ENCODE measurements around the gene TPGS2. TPM values are rescaled to one million over a fixed set of nuclear protein-coding genes. Genes with fewer than 3 reads are reported as not detected.
"Not testable (repeated sequence)": the region's sequence is repeated elsewhere in the genome, so short reads cannot be mapped to it uniquely, and the experiment has no call there.

TPGS2 gene
- 10 to 100 TPM; 43.2 to 50.6 TPM for total RNA-seq
- long read RNA-seq, full-length matches to known transcripts, result 75 of 82 reads
- long read RNA-seq, partial matches to known transcripts, result 1 of 82 reads
- long read RNA-seq, other reads (novel, unspliced or antisense), result 6 of 82 reads

DNA sequence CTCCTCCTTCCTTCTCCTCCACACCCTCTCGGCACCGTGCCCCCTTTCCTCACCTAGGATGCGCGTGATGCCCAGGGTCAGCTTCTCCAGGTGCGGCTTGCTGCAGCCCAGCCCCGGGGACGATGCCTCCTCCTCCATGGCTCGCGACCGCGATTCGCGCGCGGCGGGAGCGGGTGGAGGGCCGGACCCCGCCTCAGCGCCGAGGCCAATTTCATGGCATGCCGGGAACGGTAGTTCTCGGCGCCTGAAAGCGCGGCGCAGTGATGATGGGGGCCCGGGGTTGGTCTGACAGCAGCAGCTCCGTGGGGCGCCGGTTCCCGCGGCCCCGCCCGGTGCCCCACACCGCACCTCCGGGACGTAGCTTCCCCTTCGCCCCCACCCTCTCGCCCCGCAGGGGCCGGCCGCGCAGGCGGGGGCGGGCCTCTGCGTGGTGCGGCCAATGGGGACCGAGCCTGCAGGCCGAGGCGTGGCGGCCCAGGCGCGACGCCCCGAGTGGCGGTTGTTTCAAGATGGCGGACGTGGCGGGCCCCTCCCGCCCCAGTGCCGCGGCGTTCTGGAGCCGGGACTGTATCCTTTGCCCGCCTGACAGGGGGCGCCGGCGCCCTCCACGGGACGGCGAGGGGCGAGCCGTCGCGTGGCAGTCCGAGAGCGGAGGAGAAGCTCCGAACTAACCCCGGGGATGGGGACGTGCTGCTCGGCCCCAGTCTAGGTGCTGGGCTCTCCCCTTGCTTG is at the start of gene TPGS2, which contains the start of gene KIAA1328:
Gene TPGS2, minus strand, starts transcription at position 373 of the 732 bp plus-strand sequence. Its CDS starts 235 bp downstream, at position 138.
Gene KIAA1328, plus strand, starts transcription at position 498 of the 732 bp plus-strand sequence. Its CDS starts 12 bp downstream, at position 510.
- intact Hi-C loops (cut with DNase I), result no loop called here
- DNase-seq, result peak; percentile 90
- ATAC-seq, result peak; percentile 97 to 99

- ATAC-seq; intact Hi-C loops (cut with DNase I); DNase-seq: not testable (repeated sequence)
Measured at GRCh38 chr18:36873826-36874225, 45.0 kb upstream of the TPGS2 start.

- ATAC-seq, result no peak
- no peak for DNase-seq
- intact Hi-C loops (cut with DNase I), result no loop called here
Measured at GRCh38 chr18:36872329-36872728, 43.5 kb upstream of the TPGS2 start.

DNA sequence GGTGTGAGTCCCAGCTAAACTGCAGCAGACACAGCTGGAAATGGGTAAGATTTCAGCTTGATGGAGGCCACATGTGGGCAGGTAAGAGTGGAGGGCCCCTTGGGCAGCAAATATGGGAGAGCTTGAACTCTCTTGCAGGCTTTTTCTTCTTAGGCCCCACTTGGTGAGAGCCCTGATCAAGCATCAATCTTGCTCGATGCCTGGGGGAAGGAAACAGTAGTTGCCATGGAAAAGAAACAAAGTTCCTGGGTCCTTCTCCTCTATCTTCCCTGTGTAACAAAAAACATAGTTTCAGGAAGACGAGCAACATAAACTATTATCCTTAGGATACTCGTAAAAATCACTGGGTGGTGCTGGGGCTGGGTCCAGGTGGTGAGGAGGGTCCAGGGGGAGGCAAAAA is 43.0 kb upstream of the TPGS2 start:
- ATAC-seq (no peak), DNase-seq (no peak)
- intact Hi-C loops (cut with DNase I), result no loop called here

DNA sequence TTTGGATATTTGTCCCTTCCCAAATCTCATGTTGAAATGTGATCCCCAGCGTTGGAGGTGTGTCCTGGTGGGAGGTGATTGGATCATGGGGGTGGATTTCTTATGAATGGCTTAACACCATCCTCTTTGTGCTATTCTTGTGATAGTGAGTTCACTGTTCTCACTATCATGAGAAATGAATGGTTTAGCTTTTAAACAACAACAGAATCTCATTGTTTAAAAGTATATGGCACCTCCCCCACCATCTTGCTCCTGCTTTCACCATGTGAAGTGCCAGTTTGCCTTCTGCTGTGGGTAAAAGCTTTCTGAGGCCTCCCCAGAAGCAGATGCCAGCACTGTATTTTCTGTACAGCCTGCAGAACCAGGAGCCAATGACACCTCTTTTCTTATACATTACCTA is 38.3 kb upstream of the TPGS2 start:
- no peak for ATAC-seq
- no peak for DNase-seq
- intact Hi-C loops (cut with DNase I), result no loop called here

DNA sequence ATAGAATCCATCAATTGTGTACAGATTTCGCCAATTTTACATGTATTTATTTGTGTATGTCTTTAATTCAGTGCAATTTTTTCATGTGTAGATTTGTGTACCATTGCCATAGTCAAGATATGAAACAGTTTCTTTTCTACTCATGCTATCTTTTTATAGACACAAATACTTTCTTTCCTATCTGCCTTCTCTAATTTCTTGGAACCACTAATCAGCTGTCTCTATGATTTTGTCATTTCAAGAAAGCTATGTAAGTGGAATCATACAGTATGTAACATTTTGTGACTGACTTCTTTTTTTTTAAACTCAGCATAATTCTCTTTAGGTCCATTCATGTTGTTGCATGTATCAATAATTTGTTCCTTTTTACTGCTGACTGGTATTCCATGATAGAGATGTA is 33.4 kb upstream of the TPGS2 start:
- DNase-seq, result no peak
- ATAC-seq, result no peak
- intact Hi-C loops (cut with DNase I), result no loop called here

DNA sequence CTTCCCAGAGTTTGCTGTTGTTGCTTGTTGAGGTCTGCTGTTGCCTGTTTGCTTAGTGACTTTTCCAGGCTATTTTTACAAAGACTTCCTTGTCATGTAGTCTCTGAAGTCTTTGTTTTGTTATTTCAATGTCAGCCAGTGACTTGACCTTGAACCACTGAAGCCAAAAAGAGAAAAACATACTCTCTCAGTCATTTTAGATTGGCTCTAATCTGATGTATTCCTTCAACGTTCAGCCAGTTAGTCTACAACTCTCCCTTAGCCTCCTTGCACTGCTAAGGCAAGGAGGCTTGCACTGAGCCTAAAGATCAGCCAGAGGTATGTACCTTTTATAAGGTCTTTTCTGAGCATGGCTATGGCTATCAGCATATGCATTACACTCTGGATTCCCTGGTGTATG is 28.0 kb upstream of the TPGS2 start:
- ATAC-seq (no peak), DNase-seq (no peak)

GRCh38 chr18:36851202-36851590 is 22.4 kb upstream of the TPGS2 start:
- DNase-seq (no peak), ATAC-seq (no peak)
- intact Hi-C loops (cut with DNase I), result no loop called here

More for the DNA sequence above, 28.0 kb upstream of the TPGS2 start:
- intact Hi-C loops (cut with DNase I), result no loop called here

DNA sequence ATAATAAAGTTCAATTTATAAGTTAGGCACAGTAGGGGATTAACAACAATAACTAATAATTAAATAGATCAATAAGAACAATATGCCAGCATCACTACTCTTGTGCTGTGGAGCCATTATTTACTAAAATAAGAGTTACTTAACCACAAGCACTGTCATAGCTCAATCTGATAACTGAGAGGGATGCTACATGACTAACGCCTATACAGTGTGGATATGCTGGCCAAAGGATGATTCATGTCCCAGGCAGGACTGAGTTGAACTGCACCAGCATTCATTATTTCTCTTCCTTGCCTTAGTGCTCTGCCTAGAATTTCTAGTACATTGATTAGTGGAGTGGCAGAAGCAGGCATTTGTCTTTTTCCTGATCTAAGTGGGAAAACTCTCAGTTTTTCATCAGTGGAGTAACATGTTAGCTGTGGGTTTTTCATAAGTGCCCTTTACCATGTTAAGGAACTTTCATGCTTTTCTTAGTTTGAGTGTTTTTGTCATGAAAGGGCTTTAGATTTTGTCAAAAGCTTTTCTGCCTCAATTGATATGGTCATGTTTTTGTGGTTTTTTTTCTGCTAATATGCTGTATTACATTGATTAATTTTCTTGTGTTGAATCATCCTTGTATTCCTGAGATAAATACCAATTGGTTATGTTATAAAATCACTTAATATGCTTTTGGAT is 21.9 kb upstream of the TPGS2 start:
- intact Hi-C loops (cut with DNase I), result no loop called here
- ATAC-seq (peak in 1 of 2 donors; percentile 99), DNase-seq (no peak)

- ATAC-seq (no peak), DNase-seq (no peak)
- intact Hi-C loops (cut with DNase I), result no loop called here
Measured at GRCh38 chr18:36849288-36850006, 20.6 kb upstream of the TPGS2 start.

- no peak for DNase-seq
- ATAC-seq, result no peak
- intact Hi-C loops (cut with DNase I), result no loop called here
Measured at GRCh38 chr18:36848609-36849008, 19.8 kb upstream of the TPGS2 start.

DNA sequence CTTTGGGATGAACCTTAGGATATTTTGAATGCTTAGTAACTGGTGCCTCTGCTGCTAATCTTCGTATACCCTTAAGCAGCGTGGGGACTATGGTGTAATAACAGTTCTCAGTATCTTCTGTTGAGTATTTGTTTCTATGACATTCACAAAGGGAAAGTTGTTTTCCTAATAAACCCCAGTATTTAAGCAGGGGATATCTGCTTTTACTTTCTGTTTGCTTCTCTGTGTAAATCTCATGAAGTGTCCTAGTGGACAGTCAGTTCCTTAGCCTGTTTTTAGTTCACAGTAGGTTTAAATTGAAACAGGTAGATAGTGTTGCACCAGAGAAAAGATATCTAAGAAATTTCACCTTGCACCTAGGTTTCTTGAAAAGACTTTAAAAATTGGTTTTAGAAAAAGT is 15.0 kb upstream of the TPGS2 start:
- ATAC-seq (no peak), DNase-seq (no peak)
- intact Hi-C loops (cut with DNase I), result no loop called here

GRCh38 chr18:36843199-36843598 is 14.4 kb upstream of the TPGS2 start:
- DNase-seq, result no peak
- intact Hi-C loops (cut with DNase I), result no loop called here
- no peak for ATAC-seq

DNA sequence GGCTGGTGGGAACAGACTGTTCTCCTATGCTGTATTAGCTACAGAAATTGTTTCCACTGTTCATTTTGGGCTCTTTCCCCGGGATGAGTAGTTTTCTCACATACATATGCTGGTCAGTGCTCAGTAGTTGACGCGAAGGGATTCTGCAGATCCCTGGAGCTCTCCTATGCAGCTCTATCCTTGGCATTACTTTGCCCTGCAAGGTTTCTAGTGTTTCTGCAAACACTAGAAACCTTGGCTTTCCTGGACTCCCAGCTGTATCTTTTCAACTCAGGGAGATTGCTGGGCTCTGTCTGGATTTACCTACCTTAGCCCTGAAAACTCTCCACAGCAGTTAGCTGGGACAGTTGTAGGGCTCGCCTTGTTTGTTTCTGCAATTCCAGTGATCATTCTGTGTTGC is 11.0 kb upstream of the TPGS2 start:
- intact Hi-C loops (cut with DNase I), result no loop called here

DNA sequence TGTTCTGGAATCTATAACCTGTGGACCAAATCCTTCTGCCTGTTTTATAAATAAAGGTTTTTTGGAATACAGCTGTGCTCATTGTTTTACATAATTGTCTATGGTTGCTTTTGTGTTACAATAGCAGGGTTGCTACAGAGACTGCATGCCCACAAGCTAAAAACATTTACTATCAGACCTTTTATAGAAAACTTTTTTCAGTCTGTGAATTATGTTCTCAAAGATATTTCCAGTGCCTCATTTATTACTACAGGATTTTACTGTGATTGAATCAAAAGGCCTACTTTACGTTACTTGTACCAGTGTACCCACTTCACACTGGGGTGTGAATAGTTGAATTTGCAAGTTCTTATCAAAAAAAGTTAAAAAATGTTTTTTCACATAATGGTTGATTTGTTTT is 7.1 kb upstream of the TPGS2 start:
- intact Hi-C loops (cut with DNase I), result no loop called here
- no peak for DNase-seq
- no peak for ATAC-seq

More for the DNA sequence above, 11.0 kb upstream of the TPGS2 start:
- ATAC-seq (no peak), DNase-seq (no peak)

- no peak for ATAC-seq
- DNase-seq, result no peak
- intact Hi-C loops (cut with DNase I), result no loop called here
Measured at GRCh38 chr18:36833120-36833519, 4.3 kb upstream of the TPGS2 start.

DNA sequence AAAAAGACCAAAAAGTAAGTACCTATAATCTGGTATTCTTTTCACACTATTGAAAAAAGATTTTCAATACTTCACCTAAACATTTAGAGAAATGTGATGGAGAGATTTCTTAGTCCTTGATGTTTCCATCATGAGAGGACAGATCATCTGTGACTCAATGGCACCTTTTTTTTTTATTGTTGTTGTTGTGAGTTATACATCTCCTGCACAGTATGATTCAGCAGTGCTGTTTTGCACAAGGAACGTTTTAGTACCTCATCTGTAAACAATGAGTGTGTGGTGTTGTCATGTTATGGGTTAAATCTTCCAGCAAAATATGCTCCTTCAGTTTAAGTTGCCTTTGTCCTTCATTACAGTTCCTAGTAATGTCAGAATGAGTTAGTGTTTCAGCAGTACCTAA is 2.3 kb upstream of the TPGS2 start:
- intact Hi-C loops (cut with DNase I), result no loop called here
- ATAC-seq (no peak), DNase-seq (no peak)

DNA sequence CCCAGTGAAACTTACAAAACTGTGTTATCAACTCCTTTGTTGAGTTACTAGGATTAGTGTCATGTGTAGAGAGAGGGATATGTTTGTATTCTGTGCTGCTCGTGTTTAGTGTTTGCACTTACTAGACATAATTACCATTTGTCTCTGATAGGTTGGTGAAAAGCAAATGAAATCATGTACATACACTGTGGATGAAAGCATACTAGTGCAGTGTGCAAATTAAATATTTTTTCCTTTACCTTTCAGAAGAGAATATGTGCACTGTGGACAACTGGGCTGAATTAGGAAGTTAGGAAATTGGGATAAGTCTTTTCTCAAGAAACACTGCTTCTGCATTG is 1.3 kb upstream of the TPGS2 start:
- DNase-seq (no peak), ATAC-seq (no peak)
- intact Hi-C loops (cut with DNase I), result no loop called here

GRCh38 chr18:36829362-36830157 is 758 bp upstream of the TPGS2 start:
- DNase-seq, result no peak
- ATAC-seq, result peak; percentile 1 to 29
- intact Hi-C loops (cut with DNase I), result no loop called here
